GM19455 (cell line): ENCODE results near the gene PGLYRP3.
"Not testable (repeated sequence)": the region's sequence is repeated elsewhere in the genome, so short reads cannot be mapped to it uniquely, and the experiment has no call there.

Experiments
- ATAC-seq: cut with Tn5 transposase; IDR thresholded peaks from one replicate; pipeline ENCODE4 v1.9.1; 2021; ENCODE audit not compliant: unreplicated experiment

PGLYRP3 gene

DNA sequence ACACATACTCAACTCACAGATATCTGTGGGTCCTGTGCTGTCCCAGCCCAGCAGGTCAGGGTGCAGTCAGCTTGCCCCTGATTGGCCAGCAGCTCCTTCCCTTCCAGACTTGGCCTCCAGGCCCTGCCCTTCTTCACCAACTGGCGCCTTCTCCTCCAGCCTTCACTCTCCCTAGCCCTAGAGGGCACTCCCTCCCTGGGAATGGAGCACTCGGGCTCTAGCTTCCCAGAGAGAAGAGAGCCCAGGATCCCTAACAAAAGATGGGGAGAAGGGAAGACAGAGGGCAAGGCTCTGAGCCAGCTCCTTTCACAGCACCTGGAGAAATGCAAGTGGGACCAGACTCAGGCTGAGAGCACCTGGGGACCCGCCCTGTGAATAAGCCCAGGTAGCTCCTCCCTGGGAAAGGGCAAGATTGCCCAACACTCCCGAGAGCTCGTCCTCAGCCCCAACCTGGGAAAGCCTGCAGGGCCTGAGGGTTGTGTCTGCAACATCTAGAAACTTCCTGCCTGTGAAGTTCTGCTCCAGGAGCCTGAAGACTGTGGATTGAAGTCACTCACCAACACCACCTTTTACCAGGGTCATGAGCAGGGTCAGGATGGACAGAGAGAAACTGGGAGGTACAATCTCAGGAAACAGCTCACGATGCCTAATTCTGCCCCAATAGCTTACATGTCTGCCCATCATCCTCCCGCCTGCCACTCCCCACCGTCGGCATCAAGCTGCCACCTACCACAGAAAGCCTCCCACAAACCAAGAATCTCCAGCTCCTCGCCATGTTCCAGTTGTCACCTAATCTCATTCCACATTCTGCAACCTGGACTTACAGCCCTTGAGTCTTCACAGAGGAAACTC, 36.0 kb upstream of the PGLYRP3 start, which contains the start of gene PGLYRP4:
PGLYRP4 (minus strand) TSS at position 331 of the 852 bp plus-strand sequence. CDS start 909 bp downstream, outside the sequence.
- no peak for ATAC-seq

DNA sequence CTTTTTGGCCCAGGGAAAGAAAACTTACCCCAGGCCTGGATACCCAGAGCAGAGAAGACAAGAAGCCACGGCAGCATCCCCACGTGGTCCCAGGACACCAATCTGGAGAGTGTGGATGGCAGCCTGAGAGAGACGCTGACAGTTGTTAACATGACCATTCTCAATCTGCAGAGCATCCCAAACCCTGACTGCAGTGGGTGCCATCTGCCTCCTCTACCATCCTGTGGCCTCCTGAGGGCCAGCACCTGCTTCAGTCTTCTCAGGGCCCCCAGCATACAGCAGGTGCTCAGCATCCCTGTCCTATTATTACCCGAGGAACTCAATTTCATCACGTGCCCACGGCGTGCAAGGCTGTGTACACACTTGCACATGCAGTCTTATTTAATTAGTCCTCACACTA, 35.1 kb upstream of the PGLYRP3 start:
- no peak for ATAC-seq

DNA sequence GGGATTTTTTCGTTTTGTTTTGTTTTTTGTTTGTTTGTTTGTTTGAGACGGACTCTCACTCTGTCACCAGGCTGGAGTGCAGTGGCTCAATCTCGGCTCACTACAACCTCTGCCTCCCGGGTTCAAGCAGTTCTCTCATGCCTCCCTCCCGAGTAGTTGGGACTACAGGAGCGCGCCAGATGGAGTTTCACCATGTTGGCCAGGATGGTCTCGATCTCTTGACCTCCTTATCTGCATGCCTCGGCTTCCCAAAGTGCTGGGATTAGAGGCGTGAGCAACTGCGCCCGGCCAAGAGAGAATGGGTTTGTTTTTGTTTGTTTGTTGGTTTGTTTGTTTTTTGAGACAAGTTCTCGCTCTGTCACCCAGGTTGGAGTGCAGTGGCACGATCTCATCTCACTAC, 34.3 kb upstream of the PGLYRP3 start:
- not testable (repeated sequence) for ATAC-seq

DNA sequence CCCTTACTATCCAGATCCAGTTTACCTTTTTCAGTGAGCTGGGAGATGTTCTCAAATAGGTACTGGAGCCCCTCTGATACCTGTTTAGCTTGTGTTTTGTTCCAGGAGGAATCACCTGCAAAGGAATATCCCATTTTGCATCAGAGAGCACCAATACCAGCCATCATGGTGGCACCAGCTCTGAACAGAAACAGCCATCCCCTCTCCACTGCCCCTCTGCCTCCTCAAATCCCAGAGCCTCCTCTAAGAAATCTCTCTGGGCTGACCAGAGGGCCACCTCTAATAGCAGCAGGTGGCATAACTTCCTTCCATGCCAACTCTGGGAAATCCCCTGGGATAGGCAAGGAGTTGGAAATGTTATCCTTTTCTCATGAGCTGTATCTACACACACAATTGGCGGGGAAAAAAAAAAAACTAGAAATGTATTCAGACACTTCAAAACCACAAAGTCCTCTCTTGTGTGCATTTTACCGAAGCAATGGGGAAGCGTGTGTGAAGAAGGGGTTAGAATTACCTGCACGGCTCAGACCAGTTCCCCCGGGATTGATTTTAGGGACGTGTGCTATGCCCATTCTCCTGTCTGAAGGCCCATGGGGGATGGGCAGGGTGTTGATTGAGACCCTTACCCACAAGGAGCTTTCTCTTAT, 33.4 kb upstream of the PGLYRP3 start:
- ATAC-seq = no peak

DNA sequence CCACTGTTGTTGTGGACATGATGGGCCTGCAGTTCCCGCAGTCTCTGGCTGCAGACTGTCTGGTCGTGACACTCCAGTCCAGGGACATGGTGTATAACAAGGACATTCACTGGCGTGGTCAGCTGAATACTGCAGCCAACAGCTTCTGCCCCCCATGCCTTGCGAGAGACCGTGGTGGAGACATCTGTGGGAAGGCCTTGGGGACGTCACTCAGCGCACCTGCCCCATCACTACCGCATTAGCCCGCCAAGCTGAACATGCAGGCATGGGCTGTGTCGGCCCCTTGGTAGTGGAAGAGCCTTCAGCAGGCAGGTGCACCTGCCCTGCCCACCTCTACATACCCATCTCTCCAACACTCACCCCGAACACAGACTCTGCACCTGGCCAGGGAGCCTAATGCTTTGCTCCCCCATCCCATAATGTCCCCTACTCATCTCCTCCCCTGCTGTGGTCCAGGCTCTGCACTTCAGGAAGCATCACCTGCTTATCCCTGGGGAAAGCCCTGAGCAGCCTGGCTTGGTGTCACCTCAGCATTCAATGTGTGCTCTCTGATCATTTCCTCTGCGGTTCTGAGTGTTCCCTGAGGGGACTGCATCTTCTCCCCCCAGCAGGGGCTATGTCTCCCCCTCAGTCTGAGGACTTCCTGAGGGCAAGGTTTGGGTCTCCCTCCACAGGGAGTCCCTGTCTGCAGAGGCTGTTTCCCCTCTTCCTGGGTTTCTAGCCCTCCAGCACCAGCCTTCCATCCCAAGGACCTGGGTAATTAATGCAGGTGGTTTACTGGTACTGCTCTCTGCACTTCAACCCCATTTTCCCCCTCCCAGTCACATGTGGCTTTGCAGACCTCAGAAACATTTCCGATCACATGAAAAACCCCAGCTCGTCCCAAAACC, 32.7 kb upstream of the PGLYRP3 start:
- ATAC-seq = no peak

DNA sequence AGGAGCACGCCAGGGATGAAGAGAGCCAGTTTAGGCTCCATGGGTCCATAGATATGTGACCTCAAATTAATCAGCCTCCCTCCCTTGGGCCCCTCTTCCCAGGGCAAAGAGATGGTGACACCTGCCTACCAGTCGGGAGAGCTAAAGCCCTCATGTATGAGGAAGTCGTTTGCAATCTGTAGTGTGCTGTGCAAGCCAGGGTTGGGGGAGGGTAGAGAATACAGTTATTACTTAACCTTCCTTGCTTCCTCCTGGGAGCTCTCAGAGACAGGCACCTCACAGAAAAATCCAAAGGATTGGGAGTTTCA, 31.9 kb upstream of the PGLYRP3 start:
- no peak for ATAC-seq

- ATAC-seq = no peak
Measured at GRCh38 chr1:153343811-153344717, 31.3 kb upstream of the PGLYRP3 start.

- no peak for ATAC-seq
Measured at GRCh38 chr1:153343040-153343681, 30.4 kb upstream of the PGLYRP3 start.

DNA sequence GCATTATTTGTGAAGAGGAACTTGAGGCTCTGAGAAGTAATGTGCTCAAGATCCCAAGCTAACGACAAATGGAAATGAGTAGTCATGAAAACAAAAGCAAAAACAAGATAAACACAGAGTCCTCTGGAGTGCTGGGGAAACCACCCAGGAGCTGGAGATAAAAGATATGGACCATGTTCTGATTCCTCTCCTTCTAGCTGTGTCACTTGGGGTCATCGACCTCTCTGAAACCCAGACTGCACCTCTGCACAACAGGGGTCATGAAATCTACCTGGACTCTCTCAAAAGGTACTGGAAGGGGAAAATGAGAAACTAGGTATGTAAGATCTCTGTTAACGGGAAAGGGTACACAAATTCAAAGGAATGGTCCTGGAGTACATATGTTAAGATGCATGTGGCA, 29.4 kb upstream of the PGLYRP3 start:
- no peak for ATAC-seq

DNA sequence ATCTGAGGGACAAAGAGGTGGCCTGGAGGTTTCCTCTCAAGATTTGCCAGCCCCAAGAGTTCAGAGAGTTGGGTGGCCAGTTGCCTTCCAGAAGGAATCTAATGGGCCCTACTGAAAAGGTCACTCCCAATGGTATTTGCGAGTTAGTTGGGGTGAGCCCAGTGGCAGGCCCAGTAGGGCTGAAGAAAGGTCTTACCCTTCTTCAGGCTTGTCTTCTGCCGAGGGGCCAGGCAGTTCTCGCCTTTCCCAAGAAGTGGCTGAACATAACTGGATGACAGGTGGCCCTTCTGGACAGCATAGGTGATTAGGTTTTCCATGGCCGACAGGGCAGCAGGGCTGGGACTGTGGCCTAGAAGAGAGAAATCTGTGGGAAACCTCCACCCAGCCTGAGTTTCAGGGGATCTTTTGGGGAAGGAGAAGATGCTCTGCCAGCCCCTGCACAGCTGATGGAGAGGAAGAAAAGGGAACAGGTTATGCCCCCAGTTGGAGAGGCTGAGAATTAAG, 28.7 kb upstream of the PGLYRP3 start:
- no peak for ATAC-seq

- ATAC-seq = no peak
Measured at GRCh38 chr1:153340356-153340755, 27.6 kb upstream of the PGLYRP3 start.

GRCh38 chr1:153339802-153340201, 27.1 kb upstream of the PGLYRP3 start:
- no peak for ATAC-seq

DNA sequence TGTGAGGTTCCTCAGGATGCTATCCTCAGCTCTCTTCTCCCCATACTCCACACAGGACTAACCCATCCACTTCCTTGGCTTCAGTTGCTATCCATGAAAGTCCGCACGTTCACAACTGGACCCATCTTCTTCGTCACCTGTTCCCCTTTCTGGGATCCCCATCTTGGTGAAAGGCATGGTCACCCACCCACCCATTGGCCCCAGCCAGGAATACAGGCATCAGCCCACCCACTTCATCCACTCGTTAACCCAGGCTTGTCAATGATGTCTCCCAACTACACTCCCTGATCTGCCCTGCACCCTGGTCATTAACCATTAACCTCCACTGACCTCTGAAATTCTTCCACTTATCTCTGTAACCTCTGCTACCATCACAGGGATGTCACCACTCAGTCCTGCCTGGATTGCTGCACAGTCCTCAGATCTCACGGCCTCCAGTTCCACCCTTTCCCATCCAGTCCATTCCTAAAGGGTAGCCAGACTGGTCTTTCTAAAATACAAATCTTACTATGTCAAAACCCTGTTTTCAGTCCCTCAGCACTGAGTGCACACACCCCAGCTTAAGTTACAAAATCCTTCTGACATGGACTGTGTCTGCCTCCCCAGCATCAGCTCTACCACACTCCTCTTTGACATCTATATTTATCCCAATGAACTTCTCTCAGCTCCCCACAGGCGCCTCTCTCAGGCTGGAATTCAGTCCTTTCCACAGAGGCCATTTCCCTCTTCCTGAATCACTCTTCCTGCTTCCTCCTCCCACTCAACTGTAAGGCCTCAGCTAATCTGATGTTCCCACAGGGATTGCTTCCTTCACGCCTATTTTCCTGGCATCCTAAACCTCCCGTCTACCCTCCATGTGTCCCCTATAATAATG, 25.5 kb upstream of the PGLYRP3 start:
- no peak for ATAC-seq

- no peak for ATAC-seq
Measured at GRCh38 chr1:153336650-153337049, 23.9 kb upstream of the PGLYRP3 start.

- ATAC-seq = no peak
Measured at GRCh38 chr1:153333902-153334301, 21.1 kb upstream of the PGLYRP3 start.

DNA sequence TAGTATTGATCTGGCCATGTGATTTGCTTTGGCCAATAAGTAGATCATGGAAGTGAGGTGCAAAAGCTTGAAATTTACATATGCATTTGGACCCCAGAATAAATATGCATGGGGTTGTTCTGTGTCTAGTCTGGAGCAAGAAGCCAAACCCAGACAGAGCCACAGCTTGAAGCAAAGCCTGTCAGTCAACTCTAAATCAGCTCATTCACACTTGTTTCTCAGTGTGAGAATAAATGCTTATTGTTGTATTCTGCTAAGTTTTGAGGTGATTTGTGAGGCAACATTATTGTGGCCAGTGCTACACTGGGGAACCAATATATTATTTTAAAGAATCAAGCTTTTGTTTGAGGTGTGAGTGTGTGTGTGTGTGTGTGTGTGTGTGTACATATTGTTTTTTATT, 12.2 kb upstream of the PGLYRP3 start:
- no peak for ATAC-seq

- no peak for ATAC-seq
Measured at GRCh38 chr1:153322568-153322967, 9.8 kb upstream of the PGLYRP3 start.

DNA sequence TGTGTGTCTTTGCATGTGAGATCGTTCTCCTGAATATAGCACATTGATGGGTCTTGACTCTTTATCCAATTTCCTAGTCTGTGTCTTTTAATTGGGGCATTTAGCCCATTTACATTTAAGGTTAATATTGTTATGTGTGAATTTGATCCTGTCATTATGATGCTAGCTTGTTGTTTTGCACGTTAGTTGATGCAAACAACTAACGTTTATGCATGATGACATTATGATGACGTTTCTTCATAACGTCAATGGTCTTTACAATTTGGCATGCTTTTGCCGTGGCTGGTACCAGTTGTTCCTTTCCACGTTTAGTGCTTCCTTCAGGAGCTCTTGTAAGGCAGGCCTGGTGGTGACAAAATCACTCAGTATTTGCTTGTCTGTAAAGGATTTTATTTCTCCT, 5.4 kb upstream of the PGLYRP3 start:
- ATAC-seq = not testable (repeated sequence)

DNA sequence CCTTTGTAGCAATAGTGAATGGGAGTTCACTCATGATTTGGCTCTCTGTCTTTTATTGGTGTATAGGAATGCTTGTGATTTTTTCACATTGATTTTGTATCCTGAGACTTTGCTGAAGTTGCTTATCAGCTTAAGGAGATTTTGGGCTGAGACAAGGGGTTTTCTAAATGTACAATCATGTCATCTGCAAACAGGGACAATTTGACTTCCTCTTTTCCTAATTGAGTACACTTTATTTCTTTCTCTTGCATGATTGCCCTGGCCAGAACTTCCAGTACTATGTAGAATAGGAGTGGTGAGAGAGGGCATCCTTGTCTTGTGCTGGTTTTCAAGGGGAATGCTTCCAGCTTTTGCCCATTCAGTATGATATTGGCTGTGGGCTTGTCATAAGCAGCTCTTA, 3.3 kb upstream of the PGLYRP3 start:
- not testable (repeated sequence) for ATAC-seq
